Hepatocyte (in vitro differentiated cells): ENCODE results near the gene MAD1L1.
"Not testable (repeated sequence)": the region's sequence is repeated elsewhere in the genome, so short reads cannot be mapped to it uniquely, and the experiment has no call there.

Source experiments
- EZH2 ChIP-seq: fragments of 200-600 bp; sonication (generic); IDR thresholded peaks from 2 replicates; pipeline ENCODE4 v1.6.1; 2016; ENCODE audit warnings: antibody characterized with exemption, mild to moderate bottlenecking, borderline replicate concordance
- EZH2phosphoT487 ChIP-seq: fragments of 200-600 bp; sonication (generic); IDR thresholded peaks from one replicate; pipeline ENCODE4 v1.6.1; 2018; ENCODE audit warnings: antibody characterized with exemption, mild to moderate bottlenecking, low read depth, moderate library complexity; ENCODE audit not compliant: unreplicated experiment, severe bottlenecking
- TF ChIP-seq, protein P1 (sequence below): fragments of 200-600 bp; sonication (generic); IDR thresholded peaks from 2 replicates; pipeline ENCODE4 v1.5.1; 2016; ENCODE audit warnings: antibody characterized with exemption, mild to moderate bottlenecking; ENCODE audit not compliant: poor library complexity

DNA sequence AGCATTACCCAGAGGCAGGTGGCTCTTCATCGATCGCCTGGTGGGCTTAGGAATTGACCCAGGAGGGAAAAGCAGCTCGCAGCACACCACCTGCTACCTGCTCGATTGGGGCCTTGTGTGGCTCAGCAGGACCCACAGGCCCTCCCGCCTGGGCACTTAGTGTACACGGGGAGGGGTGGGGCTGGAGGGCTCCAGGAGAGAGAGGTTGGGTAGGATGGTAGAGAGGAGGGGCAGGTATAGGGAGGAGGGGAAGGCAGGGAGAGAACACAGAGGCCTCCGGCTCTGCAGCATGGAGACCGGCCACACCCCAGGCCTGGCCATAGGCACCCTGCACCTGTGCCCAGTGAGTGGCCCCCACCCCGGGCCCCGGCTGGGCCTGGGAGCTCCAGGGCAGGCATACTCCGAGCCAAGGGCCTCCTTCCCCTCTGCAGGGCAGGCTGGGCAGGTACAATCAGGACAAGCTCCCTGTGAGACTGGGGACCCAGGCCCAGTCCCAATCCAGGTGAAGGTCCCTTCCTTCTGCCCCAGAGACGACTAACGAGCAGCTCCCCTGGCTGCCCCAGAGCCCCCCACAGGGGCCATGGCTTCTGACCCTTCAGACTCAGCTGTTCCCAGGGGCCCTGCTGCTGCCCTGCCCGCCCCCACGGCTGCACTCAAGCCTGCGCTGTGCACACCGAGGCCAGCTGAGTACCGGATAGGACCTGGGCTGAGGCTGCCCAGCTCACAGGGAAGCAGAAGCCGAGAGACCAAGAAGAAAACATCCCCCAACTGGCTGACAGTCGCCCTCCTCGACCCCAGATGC lies 358.0 kb downstream of the MAD1L1 start:
- TF ChIP-seq, protein P1, sequence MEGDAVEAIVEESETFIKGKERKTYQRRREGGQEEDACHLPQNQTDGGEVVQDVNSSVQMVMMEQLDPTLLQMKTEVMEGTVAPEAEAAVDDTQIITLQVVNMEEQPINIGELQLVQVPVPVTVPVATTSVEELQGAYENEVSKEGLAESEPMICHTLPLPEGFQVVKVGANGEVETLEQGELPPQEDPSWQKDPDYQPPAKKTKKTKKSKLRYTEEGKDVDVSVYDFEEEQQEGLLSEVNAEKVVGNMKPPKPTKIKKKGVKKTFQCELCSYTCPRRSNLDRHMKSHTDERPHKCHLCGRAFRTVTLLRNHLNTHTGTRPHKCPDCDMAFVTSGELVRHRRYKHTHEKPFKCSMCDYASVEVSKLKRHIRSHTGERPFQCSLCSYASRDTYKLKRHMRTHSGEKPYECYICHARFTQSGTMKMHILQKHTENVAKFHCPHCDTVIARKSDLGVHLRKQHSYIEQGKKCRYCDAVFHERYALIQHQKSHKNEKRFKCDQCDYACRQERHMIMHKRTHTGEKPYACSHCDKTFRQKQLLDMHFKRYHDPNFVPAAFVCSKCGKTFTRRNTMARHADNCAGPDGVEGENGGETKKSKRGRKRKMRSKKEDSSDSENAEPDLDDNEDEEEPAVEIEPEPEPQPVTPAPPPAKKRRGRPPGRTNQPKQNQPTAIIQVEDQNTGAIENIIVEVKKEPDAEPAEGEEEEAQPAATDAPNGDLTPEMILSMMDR, result not testable (repeated sequence)
- not testable (repeated sequence) for TF ChIP-seq EZH2phosphoT487, EZH2
